Keratinocyte (primary cell): ENCODE data around the gene MTUS2. TPM values are rescaled to one million over a fixed set of nuclear protein-coding genes. Genes with fewer than 3 reads are reported as not detected.

Experiments used
- DNase-seq: peaks from one replicate; pipeline ENCODE4 v3.0.0-alpha.2; 2011; ENCODE audit warnings: low read depth, missing footprints, low spot score
- FAIRE-seq: peaks from 2 replicates; lab custom pipeline; 2011; peaks lifted over from hg19 to GRCh38; lab: Jason Lieb, UNC
- H2AFZ ChIP-seq: 2 replicates; pipeline ENCODE4 v1.6.0; 2012; ENCODE audit warnings: low read length, control low read depth, inconsistent platforms; ENCODE audit not compliant: control insufficient read depth
- H3K27ac ChIP-seq: 2 replicates; pipeline ENCODE4 v1.5.1; 2011; ENCODE audit warnings: low read length; ENCODE audit not compliant: control insufficient read depth, insufficient read depth
- H3K27me3 ChIP-seq: 3 replicates; pipeline ENCODE4 v1.6.0; 2011; ENCODE audit warnings: low read length; ENCODE audit not compliant: control insufficient read depth, insufficient read depth; ENCODE audit errors: extremely low read depth
- H3K36me3 ChIP-seq, 2 experiments: 2 replicates in 1 of 2; 3 replicates in 1 of 2; pipeline ENCODE4 v1.5.1; 2011; ENCODE audit warnings: low read length in 2 of 2, mild to moderate bottlenecking in 1 of 2; ENCODE audit not compliant: control insufficient read depth in 2 of 2, insufficient read depth in 2 of 2; ENCODE audit errors: extremely low read depth in 1 of 2
- H3K4me1 ChIP-seq: 3 replicates; pipeline ENCODE4 v1.5.1; 2011; ENCODE audit warnings: low read length; ENCODE audit not compliant: control insufficient read depth, insufficient read depth; ENCODE audit errors: extremely low read depth
- H3K4me2 ChIP-seq: 3 replicates; pipeline ENCODE4 v1.6.0; 2011; ENCODE audit warnings: low read depth, low read length; ENCODE audit not compliant: control insufficient read depth, insufficient read depth; ENCODE audit errors: extremely low read depth
- H3K4me3 ChIP-seq, 3 experiments: fragments of 200-600 bp in 1 of 3; sonication (generic) in 1 of 3; 2 replicates in 2 of 3; 3 replicates in 1 of 3; pipeline ENCODE4 v1.5.1; 2011 to 2016; ENCODE audit warnings: low read length in 3 of 3, mild to moderate bottlenecking in 3 of 3, control low read depth in 2 of 3, inconsistent platforms in 1 of 3, low read depth in 1 of 3, mixed read lengths in 1 of 3, mixed run types in 1 of 3, moderate library complexity in 1 of 3; ENCODE audit not compliant: control insufficient read depth in 2 of 3, insufficient read depth in 2 of 3; ENCODE audit errors: extremely low read depth in 1 of 3
- H3K79me2 ChIP-seq: 2 replicates; pipeline ENCODE4 v1.6.0; 2012; ENCODE audit warnings: low read length; ENCODE audit not compliant: control insufficient read depth, insufficient read depth
- H3K9ac ChIP-seq: 3 replicates; pipeline ENCODE4 v1.6.0; 2011; ENCODE audit warnings: low read length; ENCODE audit not compliant: control insufficient read depth, insufficient read depth; ENCODE audit errors: extremely low read depth
- H3K9me1 ChIP-seq: 3 replicates; pipeline ENCODE4 v1.6.0; 2011; ENCODE audit warnings: low read length; ENCODE audit not compliant: control insufficient read depth, insufficient read depth; ENCODE audit errors: extremely low read depth
- H3K9me3 ChIP-seq: 2 replicates; pipeline ENCODE4 v1.5.1; 2012; ENCODE audit warnings: low read depth, low read length; ENCODE audit not compliant: control insufficient read depth
- H4K20me1 ChIP-seq: 3 replicates; pipeline ENCODE4 v1.6.0; 2011; ENCODE audit warnings: low read length; ENCODE audit not compliant: control insufficient read depth, insufficient read depth; ENCODE audit errors: extremely low read depth
- CTCF ChIP-seq, 3 experiments: IDR thresholded peaks in 1 of 3; conservative IDR thresholded peaks in 1 of 3; optimal IDR thresholded peaks in 1 of 3; 2 replicates in 2 of 3; 3 replicates in 1 of 3; pipeline versions ENCODE3 to v1.5.1; 2011; ENCODE audit warnings: low read length in 3 of 3, mild to moderate bottlenecking in 3 of 3, moderate library complexity in 2 of 3, control low read depth in 1 of 3, inconsistent platforms in 1 of 3; ENCODE audit not compliant: insufficient read depth in 2 of 3; ENCODE audit errors: extremely low read depth in 1 of 3
- EZH2 ChIP-seq: IDR thresholded peaks from one replicate; pipeline ENCODE4 v1.6.1; 2012; ENCODE audit warnings: inconsistent platforms, mild to moderate bottlenecking, low read length, moderate library complexity
- dilution Hi-C: fragments of 300-500 bp; cut with MboI; formaldehyde crosslinking; loops from one replicate; pipeline ENCODE4 v1.7.0; 2020; ENCODE audit warnings: low sequenced_read_pairs; ENCODE audit not compliant: extremely low pct_ligation_motif_present
- polyA plus RNA-seq, 5 experiments: library from polyadenylated mRNA; depleted of rRNA in 3 of 5; stranded (reverse) in 3 of 5; stranded (forward) in 1 of 5; unstranded in 1 of 5; fragments of >200 nt; gene quantifications; 1 replicate in 1 of 5; 2 replicates in 3 of 5; 3 replicates in 1 of 5; pipeline versions ENCODE4 v1.2.1 to v1.2.3, GENCODE V29; 2011 to 2012; ENCODE audit warnings: missing spikeins in 2 of 5, low read depth in 1 of 5, low replicate concordance in 1 of 5

The MTUS2 gene
- polyA plus RNA-seq, 1 donor (not counting 4 experiments of a cell fraction or from before 2014, with no cell fraction given), result 0.17 TPM

DNA sequence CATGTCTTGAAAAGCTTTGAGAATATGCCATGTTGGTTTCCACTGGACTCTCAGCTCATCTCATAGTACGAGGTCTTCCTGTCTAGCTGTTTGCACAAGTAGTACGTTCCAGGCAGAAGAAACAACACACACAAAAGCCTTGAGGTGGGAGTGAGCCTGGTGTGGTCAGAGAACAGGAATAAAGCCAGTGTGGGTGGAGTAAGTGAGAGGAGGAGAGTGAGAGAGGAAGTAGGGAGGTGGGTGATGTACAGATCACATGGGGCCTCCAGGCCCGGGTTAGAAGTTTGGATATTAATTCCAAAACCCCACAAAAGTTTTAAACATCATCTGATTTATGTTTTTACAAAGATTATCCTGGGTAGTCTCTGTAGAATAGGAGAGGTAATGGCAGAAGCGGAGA is 230.6 kb downstream of the MTUS2 start:
- no peaks in the 10 kb centered on the region for H3K9me3 ChIP-seq
- no peaks in the 10 kb centered on the region for H3K9me1 ChIP-seq
- TF ChIP-seq EZH2 (no peak), CTCF (optimal IDR thresholded peaks at IDR 0.05 in 1 of 3, IDR thresholded peaks at IDR 0.05 in 1 of 3, conservative IDR thresholded peaks at IDR 0.05 in 1 of 3; ENCODE audit: extremely low read depth in 1 of 3, insufficient read depth in 2 of 3, low read length in 3 of 3) (no peak)
- dilution Hi-C loops, result no loop called here
- H3K27me3 ChIP-seq, result no peaks in the 10 kb centered on the region
- H3K4me2 ChIP-seq, result no peak overlapping the region
- H2AFZ ChIP-seq, result no peak overlapping the region
- H3K79me2 ChIP-seq, result no peaks in the 10 kb centered on the region
- no peak overlapping the region for H3K9ac ChIP-seq
- H4K20me1 ChIP-seq, result no peaks in the 10 kb centered on the region
- no peak for DNase-seq
- H3K36me3 ChIP-seq, result no peaks in the 10 kb centered on the region
- no peak overlapping the region for H3K27ac ChIP-seq
- FAIRE-seq, result no peak
- no peak overlapping the region for H3K4me3 ChIP-seq
- H3K4me1 ChIP-seq, result no peaks in the 10 kb centered on the region

- no peaks in the 10 kb centered on the region for H3K4me1 ChIP-seq
- H3K9me3 ChIP-seq, result peaks cover 2% of the 10 kb centered on the region
- H3K9me1 ChIP-seq, result no peaks in the 10 kb centered on the region
- H3K4me2 ChIP-seq, result no peak overlapping the region
- no peaks in the 10 kb centered on the region for H3K79me2 ChIP-seq
- H3K27ac ChIP-seq, result no peak overlapping the region
- H4K20me1 ChIP-seq, result no peaks in the 10 kb centered on the region
- no peaks in the 10 kb centered on the region for H3K27me3 ChIP-seq
- H3K36me3 ChIP-seq, result no peaks in the 10 kb centered on the region
- DNase-seq (no peak), FAIRE-seq (no peak)
- H3K4me3 ChIP-seq, result no peak overlapping the region
- dilution Hi-C loops, result no loop called here
- no peak overlapping the region for H2AFZ ChIP-seq
- TF ChIP-seq EZH2 (no peak), CTCF (optimal IDR thresholded peaks at IDR 0.05 in 1 of 3, IDR thresholded peaks at IDR 0.05 in 1 of 3, conservative IDR thresholded peaks at IDR 0.05 in 1 of 3; ENCODE audit: extremely low read depth in 1 of 3, insufficient read depth in 2 of 3, low read length in 3 of 3) (no peak)
- H3K9ac ChIP-seq, result no peak overlapping the region
Observed at GRCh38 chr13:29059800-29060199, 239.7 kb downstream of the MTUS2 start.
